ENCODE results near the gene NECTIN2.

NECTIN2 gene

DNA sequence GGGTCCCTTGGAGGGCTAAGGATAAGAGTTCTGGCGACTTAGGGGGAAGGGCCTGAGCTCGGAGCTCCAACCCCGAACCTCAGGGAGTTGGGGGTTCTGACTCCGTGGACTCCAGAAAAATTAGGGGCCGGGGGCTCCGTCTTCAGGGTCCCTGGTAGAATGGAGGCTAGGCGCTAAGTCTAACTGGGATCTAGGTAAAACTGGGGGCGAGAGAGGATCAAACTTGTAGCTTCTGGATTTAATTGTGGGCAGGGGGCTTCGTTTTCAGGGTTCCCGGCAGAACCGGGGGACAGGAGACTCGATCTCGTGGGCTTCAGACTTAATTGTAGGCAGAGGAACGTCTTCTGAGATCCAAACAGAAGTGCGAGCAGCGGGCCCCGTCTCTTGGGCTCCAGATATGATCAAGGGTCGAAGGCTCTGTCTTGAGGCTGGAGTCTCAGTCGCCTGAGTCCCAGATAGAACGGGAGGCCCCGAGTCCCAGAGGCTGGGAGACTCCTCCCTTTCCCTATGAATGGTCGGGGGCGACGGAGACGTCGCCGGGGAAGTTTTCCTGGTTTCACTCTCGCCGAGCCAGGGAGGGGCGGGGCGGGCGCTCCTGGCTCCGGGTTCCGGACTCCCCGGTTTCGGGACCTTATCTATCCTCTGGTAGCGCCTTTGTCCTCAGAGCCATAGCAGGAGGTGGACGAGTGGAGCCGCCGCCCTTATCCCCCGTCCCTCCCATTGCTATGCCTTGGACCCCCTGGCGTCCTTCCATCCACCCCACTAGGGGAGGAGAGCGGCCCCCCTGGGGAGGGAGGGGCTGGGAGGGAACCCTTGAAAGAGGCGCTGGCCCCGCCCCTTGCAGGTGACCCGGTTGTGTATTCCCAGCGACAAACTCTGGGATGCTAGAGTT is 1.3 kb downstream of the NECTIN2 start:
- peak overlapping the region; percentile 94 for H3K4me3 ChIP-seq (ENCODE audit: low read depth, low read length)

GRCh38 chr19:44848036-44848811 is 2.1 kb downstream of the NECTIN2 start:
- Histone ChIP-seq H3K4me3 (ENCODE audit: low read depth, low read length) (peak overlapping the region; percentile 94), H3K9me3 (ENCODE audit: severe bottlenecking) (no peaks in the 10 kb centered on the region), H3K27me3 (ENCODE audit: insufficient read depth, low read depth, severe bottlenecking) (no peaks in the 10 kb centered on the region), H3K36me3 (0 out of 2 replicates have a peak, but pooled peaks cover 3% of the 10 kb centered on the region), H3K27ac (peak overlapping the region; percentile 96)
- peak; percentile 57 for DNase-seq
- no peak for TF ChIP-seq CTCF (IDR thresholded peaks at IDR 0.05; ENCODE audit: low read depth, low read length)

More for the DNA sequence above, 1.3 kb downstream of the NECTIN2 start:
- H3K27ac ChIP-seq: peak overlapping the region; percentile 96
- peak; percentile 77 for DNase-seq
- no peaks in the 10 kb centered on the region for H3K9me3 ChIP-seq (ENCODE audit: severe bottlenecking)
- no peak for TF ChIP-seq CTCF (IDR thresholded peaks at IDR 0.05; ENCODE audit: low read depth, low read length)
- H3K27me3 ChIP-seq (ENCODE audit: insufficient read depth, low read depth, severe bottlenecking): no peaks in the 10 kb centered on the region
- 0 out of 2 replicates have a peak, but pooled peaks cover 3% of the 10 kb centered on the region for H3K36me3 ChIP-seq

- Histone ChIP-seq H3K4me3 (ENCODE audit: low read depth, low read length) (peak overlapping the region; percentile 94), H3K9me3 (ENCODE audit: severe bottlenecking) (no peaks in the 10 kb centered on the region), H3K27ac (peak overlapping the region; percentile 96), H3K27me3 (ENCODE audit: insufficient read depth, low read depth, severe bottlenecking) (no peaks in the 10 kb centered on the region), H3K36me3 (peaks cover 9% of the 10 kb centered on the region)
- TF ChIP-seq CTCF (IDR thresholded peaks at IDR 0.05; ENCODE audit: low read depth, low read length): no peak
- peak; percentile 77 for DNase-seq
Observed at GRCh38 chr19:44848812-44849447, 2.8 kb downstream of the NECTIN2 start.

DNA sequence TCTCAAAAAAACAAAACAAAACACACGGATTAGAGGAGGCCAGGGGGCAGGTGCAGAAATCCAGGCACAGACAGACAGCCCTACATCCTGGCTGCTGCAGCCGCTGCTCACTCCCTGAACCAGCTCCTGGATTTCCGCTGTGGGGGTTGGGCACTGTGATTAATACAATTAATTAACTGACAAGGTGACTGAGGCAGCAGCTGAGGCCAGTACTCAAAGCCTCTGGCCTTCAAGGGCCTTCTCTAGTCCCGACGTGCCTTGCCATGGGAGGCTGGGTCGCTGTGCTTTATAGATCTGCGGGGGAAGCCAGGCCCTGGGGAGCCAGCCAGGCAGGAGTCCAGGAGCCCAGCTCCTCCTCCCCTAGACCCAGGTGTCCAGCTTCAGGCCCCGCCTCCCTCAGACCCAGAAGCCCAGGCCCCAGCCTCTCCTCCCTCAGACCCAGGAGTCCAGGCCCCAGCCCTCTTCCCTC is 4.6 kb downstream of the NECTIN2 start:
- H3K9me3 ChIP-seq (ENCODE audit: severe bottlenecking): no peaks in the 10 kb centered on the region
- TF ChIP-seq CTCF (IDR thresholded peaks at IDR 0.05; ENCODE audit: low read depth, low read length): no peak
- peak; percentile 72 for DNase-seq
- H3K36me3 ChIP-seq: peaks cover 15% of the 10 kb centered on the region
- H3K27me3 ChIP-seq (ENCODE audit: insufficient read depth, low read depth, severe bottlenecking): no peaks in the 10 kb centered on the region
- no peak overlapping the region for H3K4me3 ChIP-seq (ENCODE audit: low read depth, low read length)
- H3K27ac ChIP-seq: peak overlapping the region; percentile 96

DNA sequence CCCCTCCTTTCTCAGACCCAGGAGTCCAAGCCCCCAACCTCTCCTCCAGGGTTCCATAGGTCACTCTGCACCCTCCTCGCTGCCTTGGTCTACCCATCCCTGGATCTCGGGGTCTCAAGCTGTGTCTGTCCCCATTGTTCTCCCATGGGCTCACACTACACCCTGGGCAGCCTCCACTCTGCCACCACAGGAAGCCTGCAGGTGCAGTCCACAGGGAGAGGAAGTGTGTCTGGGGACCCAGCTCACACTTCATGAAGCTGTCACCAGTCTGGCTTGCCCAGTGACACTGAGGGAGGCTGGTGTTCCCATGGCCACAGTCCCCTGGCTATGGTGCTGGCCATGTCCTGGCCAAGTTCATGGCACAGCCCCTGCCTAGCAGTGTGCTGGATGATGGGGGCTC is 5.3 kb downstream of the NECTIN2 start:
- peak overlapping the region; percentile 96 for H3K27ac ChIP-seq
- no peak for TF ChIP-seq CTCF (IDR thresholded peaks at IDR 0.05; ENCODE audit: low read depth, low read length)
- H3K27me3 ChIP-seq (ENCODE audit: insufficient read depth, low read depth, severe bottlenecking): no peaks in the 10 kb centered on the region
- no peaks in the 10 kb centered on the region for H3K9me3 ChIP-seq (ENCODE audit: severe bottlenecking)
- peaks cover 18% of the 10 kb centered on the region for H3K36me3 ChIP-seq
- no peak overlapping the region for H3K4me3 ChIP-seq (ENCODE audit: low read depth, low read length)
- DNase-seq: no peak
